Osteocyte (in vitro differentiated cells): Measurements from ENCODE around the gene PRKCI. TPM values are rescaled to one million over a fixed set of nuclear protein-coding genes. Genes with fewer than 3 reads are reported as not detected.

Experiments
- DNase-seq: peaks from one replicate; pipeline ENCODE4 v3.0.0; 2021; ENCODE audit warnings: mixed read lengths; ENCODE audit not compliant: unreplicated experiment; ENCODE audit errors: extremely low spot score
- H3K27ac Mint-ChIP-seq: one replicate; pipeline ENCODE4 v1.8.0; 2021; ENCODE audit warnings: mild to moderate bottlenecking, mixed read lengths; ENCODE audit not compliant: unreplicated experiment
- H3K27me3 Mint-ChIP-seq: one replicate; pipeline ENCODE4 v1.8.0; 2021; ENCODE audit warnings: mixed read lengths; ENCODE audit not compliant: unreplicated experiment
- H3K36me3 Mint-ChIP-seq: one replicate; pipeline ENCODE4 v1.8.0; 2021; ENCODE audit warnings: mixed read lengths; ENCODE audit not compliant: unreplicated experiment
- H3K4me1 Mint-ChIP-seq: one replicate; pipeline ENCODE4 v1.8.0; 2021; ENCODE audit warnings: mixed read lengths; ENCODE audit not compliant: unreplicated experiment
- H3K4me3 Mint-ChIP-seq: one replicate; pipeline ENCODE4 v1.8.0; 2021; ENCODE audit warnings: mild to moderate bottlenecking, moderate library complexity, mixed read lengths; ENCODE audit not compliant: unreplicated experiment
- H3K9me3 Mint-ChIP-seq: one replicate; pipeline ENCODE4 v1.8.0; 2021; ENCODE audit warnings: mixed read lengths; ENCODE audit not compliant: unreplicated experiment
- CTCF ChIP-seq: fragments of 200-600 bp; sonication (generic); IDR thresholded peaks from 2 replicates; pipeline ENCODE4 v1.5.0; 2021; ENCODE audit warnings: antibody characterized with exemption, mild to moderate bottlenecking, moderate library complexity
- long read RNA-seq: library from polyadenylated mRNA; unstranded; transcript quantifications from one replicate; pipeline ENCODE4 v2.0.0, GENCODE V29; 2021
- total RNA-seq: library from RNA; stranded (reverse); gene quantifications from 2 replicates; pipeline ENCODE4 v1.2.1, GENCODE V29; 2021

PRKCI gene
- 43.8 and 48.0 TPM in 2 replicates for total RNA-seq
- long read RNA-seq, full-length matches to known transcripts, result 12 of 47 reads
- long read RNA-seq, partial matches to known transcripts, result 25 of 47 reads
- long read RNA-seq, other reads (novel, unspliced or antisense), result 10 of 47 reads

- Mint-ChIP-seq H3K36me3 (no peaks in the 10 kb centered on the region), H3K27ac (peak within 1 kb of the TSS; percentile 99), H3K27me3 (no peaks in the 10 kb centered on the region), H3K4me1 (peaks cover 41% of the 10 kb centered on the region), H3K4me3 (peak within 1 kb of the TSS; percentile 89), H3K9me3 (no peaks in the 10 kb centered on the region)
- DNase-seq, result peak; percentile 97
- no peak for TF ChIP-seq CTCF
Observed at GRCh38 chr3:170221924-170222646, at the start of gene PRKCI. Gene PRKCI (plus strand): TSS chr3:170222424. CDS start chr3:170222670, 246 bp downstream.

- H3K4me3 Mint-ChIP-seq, result no peak overlapping the region
- no peak for TF ChIP-seq CTCF
- no peaks in the 10 kb centered on the region for H3K27me3 Mint-ChIP-seq
- no peak for DNase-seq
- peak overlapping the region; percentile 25 for H3K27ac Mint-ChIP-seq
- no peaks in the 10 kb centered on the region for H3K9me3 Mint-ChIP-seq
- peaks cover 22% of the 10 kb centered on the region for H3K4me1 Mint-ChIP-seq
- peaks cover 17% of the 10 kb centered on the region for H3K36me3 Mint-ChIP-seq
Observed at GRCh38 chr3:170178651-170179050, 43.6 kb upstream of the PRKCI start.

GRCh38 chr3:170179432-170179831 lies 42.8 kb upstream of the PRKCI start:
- DNase-seq, result no peak
- Mint-ChIP-seq H3K36me3 (peaks cover 15% of the 10 kb centered on the region), H3K27me3 (no peaks in the 10 kb centered on the region), H3K27ac (peak overlapping the region; percentile 99), H3K9me3 (no peaks in the 10 kb centered on the region), H3K4me1 (peaks cover 22% of the 10 kb centered on the region), H3K4me3 (peak overlapping the region; percentile 99)
- no peak for TF ChIP-seq CTCF

- no peak for TF ChIP-seq CTCF
- Mint-ChIP-seq H3K4me1 (peaks cover 22% of the 10 kb centered on the region), H3K27ac (peak overlapping the region; percentile 99), H3K27me3 (no peaks in the 10 kb centered on the region), H3K4me3 (peak overlapping the region; percentile 99), H3K36me3 (peaks cover 10% of the 10 kb centered on the region), H3K9me3 (no peaks in the 10 kb centered on the region)
- DNase-seq, result no peak
Observed at GRCh38 chr3:170180079-170180907, 41.9 kb upstream of the PRKCI start.
